Activated naive CD8-positive, alpha-beta T cell treated with anti-CD3 and anti-CD28 coated beads for 36 hours (primary cell): ENCODE results near the gene CDHR2. TPM values are rescaled to one million over a fixed set of nuclear protein-coding genes. Genes with fewer than 3 reads are reported as not detected.

Experiments
- DNase-seq: peaks from one replicate; pipeline ENCODE4 v3.0.0; 2021
- H3K27ac Mint-ChIP-seq: one replicate; pipeline ENCODE4 v1.8.0; 2022; ENCODE audit warnings: mild to moderate bottlenecking, moderate library complexity, mixed read lengths
- H3K27me3 Mint-ChIP-seq: one replicate; pipeline ENCODE4 v1.8.0; 2022; ENCODE audit warnings: mild to moderate bottlenecking, mixed read lengths
- H3K36me3 Mint-ChIP-seq: one replicate; pipeline ENCODE4 v1.8.0; 2021; ENCODE audit warnings: mild to moderate bottlenecking, mixed read lengths
- H3K4me1 Mint-ChIP-seq: one replicate; pipeline ENCODE4 v1.8.0; 2021; ENCODE audit warnings: mixed read lengths
- H3K4me3 Mint-ChIP-seq: one replicate; pipeline ENCODE4 v1.8.0; 2022; ENCODE audit warnings: mild to moderate bottlenecking, moderate library complexity, mixed read lengths
- H3K9me3 Mint-ChIP-seq: one replicate; pipeline ENCODE4 v1.8.0; 2022; ENCODE audit warnings: mixed read lengths
- total RNA-seq, 2 experiments: library from RNA; stranded (reverse); gene quantifications; one replicate each; pipeline ENCODE4 v1.2.3, GENCODE V29; 2021

Gene CDHR2
- total RNA-seq, 2 experiments from 2014 or later, result 0.31 to 0.44 TPM

GRCh38 chr5:176631383-176632200, 82.5 kb downstream of the CDHR2 start:
- Mint-ChIP-seq H3K4me3 (no peak overlapping the region), H3K27ac (no peak overlapping the region), H3K9me3 (no peaks in the 10 kb centered on the region), H3K27me3 (peaks cover 80% of the 10 kb centered on the region), H3K4me1 (peaks cover 11% of the 10 kb centered on the region), H3K36me3 (no peaks in the 10 kb centered on the region)
- no peak for DNase-seq

GRCh38 chr5:176632745-176633144, 83.6 kb downstream of the CDHR2 start:
- no peak overlapping the region for H3K4me3 Mint-ChIP-seq
- peaks cover 71% of the 10 kb centered on the region for H3K27me3 Mint-ChIP-seq
- H3K9me3 Mint-ChIP-seq, result no peaks in the 10 kb centered on the region
- H3K36me3 Mint-ChIP-seq, result no peaks in the 10 kb centered on the region
- peaks cover 11% of the 10 kb centered on the region for H3K4me1 Mint-ChIP-seq
- DNase-seq, result no peak
- H3K27ac Mint-ChIP-seq, result no peak overlapping the region

- H3K4me3 Mint-ChIP-seq, result no peak overlapping the region
- no peaks in the 10 kb centered on the region for H3K9me3 Mint-ChIP-seq
- no peaks in the 10 kb centered on the region for H3K36me3 Mint-ChIP-seq
- peaks cover 65% of the 10 kb centered on the region for H3K27me3 Mint-ChIP-seq
- DNase-seq, result no peak
- H3K27ac Mint-ChIP-seq, result no peak overlapping the region
- H3K4me1 Mint-ChIP-seq, result peaks cover 11% of the 10 kb centered on the region
These were observed 84.5 kb downstream of the CDHR2 start for GRCh38 chr5:176633598-176633997.

GRCh38 chr5:176636426-176636825, 87.3 kb downstream of the CDHR2 start:
- no peak overlapping the region for H3K27ac Mint-ChIP-seq
- no peaks in the 10 kb centered on the region for H3K9me3 Mint-ChIP-seq
- H3K36me3 Mint-ChIP-seq, result no peaks in the 10 kb centered on the region
- no peak for DNase-seq
- H3K27me3 Mint-ChIP-seq, result peaks cover 39% of the 10 kb centered on the region
- H3K4me1 Mint-ChIP-seq, result peaks cover 5% of the 10 kb centered on the region
- H3K4me3 Mint-ChIP-seq, result no peak overlapping the region

GRCh38 chr5:176637556-176637955, 88.4 kb downstream of the CDHR2 start:
- Mint-ChIP-seq H3K9me3 (no peaks in the 10 kb centered on the region), H3K4me3 (no peak overlapping the region), H3K27ac (no peak overlapping the region), H3K4me1 (peaks cover 5% of the 10 kb centered on the region), H3K36me3 (no peaks in the 10 kb centered on the region), H3K27me3 (peaks cover 29% of the 10 kb centered on the region)
- DNase-seq, result no peak

- no peak overlapping the region for H3K27ac Mint-ChIP-seq
- H3K4me1 Mint-ChIP-seq, result peaks cover 5% of the 10 kb centered on the region
- peaks cover 21% of the 10 kb centered on the region for H3K27me3 Mint-ChIP-seq
- no peak for DNase-seq
- H3K9me3 Mint-ChIP-seq, result no peaks in the 10 kb centered on the region
- H3K36me3 Mint-ChIP-seq, result no peaks in the 10 kb centered on the region
- no peak overlapping the region for H3K4me3 Mint-ChIP-seq
These were observed 89.3 kb downstream of the CDHR2 start for GRCh38 chr5:176638437-176638836.

- DNase-seq, result no peak
- Mint-ChIP-seq H3K4me1 (no peaks in the 10 kb centered on the region), H3K4me3 (no peak overlapping the region), H3K27me3 (peaks cover 14% of the 10 kb centered on the region), H3K36me3 (no peaks in the 10 kb centered on the region), H3K27ac (no peak overlapping the region), H3K9me3 (no peaks in the 10 kb centered on the region)
These were observed 90.1 kb downstream of the CDHR2 start for GRCh38 chr5:176639208-176639607.

- no peak overlapping the region for H3K4me3 Mint-ChIP-seq
- no peaks in the 10 kb centered on the region for H3K9me3 Mint-ChIP-seq
- DNase-seq, result no peak
- H3K27me3 Mint-ChIP-seq, result peaks cover 9% of the 10 kb centered on the region
- H3K4me1 Mint-ChIP-seq, result no peaks in the 10 kb centered on the region
- H3K27ac Mint-ChIP-seq, result no peak overlapping the region
- H3K36me3 Mint-ChIP-seq, result no peaks in the 10 kb centered on the region
These were observed 90.8 kb downstream of the CDHR2 start for GRCh38 chr5:176639981-176640380.

- no peak for DNase-seq
- H3K4me1 Mint-ChIP-seq, result no peaks in the 10 kb centered on the region
- no peak overlapping the region for H3K4me3 Mint-ChIP-seq
- H3K9me3 Mint-ChIP-seq, result no peaks in the 10 kb centered on the region
- peaks cover 2% of the 10 kb centered on the region for H3K27me3 Mint-ChIP-seq
- H3K36me3 Mint-ChIP-seq, result no peaks in the 10 kb centered on the region
- no peak overlapping the region for H3K27ac Mint-ChIP-seq
These were observed 91.5 kb downstream of the CDHR2 start for GRCh38 chr5:176640616-176641015.

GRCh38 chr5:176642675-176643490, 93.7 kb downstream of the CDHR2 start:
- Mint-ChIP-seq H3K4me1 (peaks cover 11% of the 10 kb centered on the region), H3K9me3 (no peaks in the 10 kb centered on the region), H3K36me3 (no peaks in the 10 kb centered on the region), H3K27me3 (no peaks in the 10 kb centered on the region), H3K4me3 (no peak overlapping the region), H3K27ac (no peak overlapping the region)
- DNase-seq, result no peak

- no peak overlapping the region for H3K27ac Mint-ChIP-seq
- no peak overlapping the region for H3K4me3 Mint-ChIP-seq
- H3K27me3 Mint-ChIP-seq, result no peaks in the 10 kb centered on the region
- no peaks in the 10 kb centered on the region for H3K36me3 Mint-ChIP-seq
- no peaks in the 10 kb centered on the region for H3K9me3 Mint-ChIP-seq
- DNase-seq, result no peak
- H3K4me1 Mint-ChIP-seq, result peaks cover 15% of the 10 kb centered on the region
These were observed 94.5 kb downstream of the CDHR2 start for GRCh38 chr5:176643491-176644219.

- no peaks in the 10 kb centered on the region for H3K36me3 Mint-ChIP-seq
- no peak overlapping the region for H3K27ac Mint-ChIP-seq
- DNase-seq, result no peak
- no peaks in the 10 kb centered on the region for H3K9me3 Mint-ChIP-seq
- peaks cover 21% of the 10 kb centered on the region for H3K4me1 Mint-ChIP-seq
- H3K4me3 Mint-ChIP-seq, result no peak overlapping the region
- no peaks in the 10 kb centered on the region for H3K27me3 Mint-ChIP-seq
These were observed 95.2 kb downstream of the CDHR2 start for GRCh38 chr5:176644294-176644693.

- peaks cover 26% of the 10 kb centered on the region for H3K4me1 Mint-ChIP-seq
- H3K4me3 Mint-ChIP-seq, result no peak overlapping the region
- no peaks in the 10 kb centered on the region for H3K27me3 Mint-ChIP-seq
- DNase-seq, result no peak
- no peak overlapping the region for H3K27ac Mint-ChIP-seq
- H3K9me3 Mint-ChIP-seq, result no peaks in the 10 kb centered on the region
- H3K36me3 Mint-ChIP-seq, result no peaks in the 10 kb centered on the region
These were observed 95.9 kb downstream of the CDHR2 start for GRCh38 chr5:176644878-176645670.
